Esophagus muscularis mucosa (tissue), 3 donors: Measurements from ENCODE around the gene TIMM17A.

Source experiments
- POLR2A ChIP-seq: fragments of 450-650 bp; IDR thresholded peaks from one replicate; pipeline ENCODE4 v1.6.1; 2017; ENCODE audit warnings: antibody characterized with exemption, moderate library complexity, mild to moderate bottlenecking, low read depth
- TF ChIP-seq, protein P1 (sequence below), 3 experiments: fragments of 200-600 bp in 2 of 3; fragments of 450-650 bp in 1 of 3; sonication (generic) in 2 of 3; IDR thresholded peaks; one replicate each; pipeline ENCODE4 v1.5.1; 2017 to 2019; ENCODE audit warnings: antibody characterized with exemption in 3 of 3, mild to moderate bottlenecking in 2 of 3, moderate library complexity in 1 of 3

- TF ChIP-seq POLR2A: no peak
- TF ChIP-seq, protein P1, sequence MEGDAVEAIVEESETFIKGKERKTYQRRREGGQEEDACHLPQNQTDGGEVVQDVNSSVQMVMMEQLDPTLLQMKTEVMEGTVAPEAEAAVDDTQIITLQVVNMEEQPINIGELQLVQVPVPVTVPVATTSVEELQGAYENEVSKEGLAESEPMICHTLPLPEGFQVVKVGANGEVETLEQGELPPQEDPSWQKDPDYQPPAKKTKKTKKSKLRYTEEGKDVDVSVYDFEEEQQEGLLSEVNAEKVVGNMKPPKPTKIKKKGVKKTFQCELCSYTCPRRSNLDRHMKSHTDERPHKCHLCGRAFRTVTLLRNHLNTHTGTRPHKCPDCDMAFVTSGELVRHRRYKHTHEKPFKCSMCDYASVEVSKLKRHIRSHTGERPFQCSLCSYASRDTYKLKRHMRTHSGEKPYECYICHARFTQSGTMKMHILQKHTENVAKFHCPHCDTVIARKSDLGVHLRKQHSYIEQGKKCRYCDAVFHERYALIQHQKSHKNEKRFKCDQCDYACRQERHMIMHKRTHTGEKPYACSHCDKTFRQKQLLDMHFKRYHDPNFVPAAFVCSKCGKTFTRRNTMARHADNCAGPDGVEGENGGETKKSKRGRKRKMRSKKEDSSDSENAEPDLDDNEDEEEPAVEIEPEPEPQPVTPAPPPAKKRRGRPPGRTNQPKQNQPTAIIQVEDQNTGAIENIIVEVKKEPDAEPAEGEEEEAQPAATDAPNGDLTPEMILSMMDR (IDR thresholded peaks at IDR 0.05): no peak
Measured at GRCh38 chr1:201933840-201934430, 21.4 kb upstream of the TIMM17A start.
